ENCODE results near the gene LRIF1.

The LRIF1 gene

GRCh38 chr1:110928904-110929303, 34.8 kb downstream of the LRIF1 start:
- peaks cover 5 to 50% (median 23%) of the 10 kb centered on the region in 11 experiments; a peak in 20 of 22 replicates for H3K9me3 ChIP-seq (replicated peaks in 1 of 11)
- H3K27me3 ChIP-seq = no peaks in the 10 kb centered on the region
- TF ChIP-seq Cebpa-rat (IDR thresholded peaks at IDR 0.05) = no peak
- H3K36me3 ChIP-seq = peaks cover 0 to 10% (median 0%) of the 10 kb centered on the region in 11 experiments; a peak in 6 of 22 replicates
- H3K4me1 ChIP-seq = peaks cover 0 to 5% (median 0%) of the 10 kb centered on the region in 10 experiments; a peak in 1 of 20 replicates
- no peak overlapping the region for H3K27ac ChIP-seq
- H3K4me3 ChIP-seq = no peak overlapping the region
- H4K20me1 ChIP-seq = no peaks in the 10 kb centered on the region
- H3K9ac ChIP-seq = no peak overlapping the region
- H3K4me2 ChIP-seq = no peak overlapping the region

- peaks cover 0 to 3% (median 0%) of the 10 kb centered on the region in 11 experiments; a peak in 5 of 22 replicates for H3K36me3 ChIP-seq
- H4K20me1 ChIP-seq = no peaks in the 10 kb centered on the region
- H3K27me3 ChIP-seq = no peaks in the 10 kb centered on the region
- peaks cover 0 to 5% (median 0%) of the 10 kb centered on the region in 10 experiments; a peak in 1 of 20 replicates for H3K4me1 ChIP-seq
- H3K9ac ChIP-seq = no peak overlapping the region
- no peak overlapping the region for H3K27ac ChIP-seq
- peaks cover 0 to 44% (median 19%) of the 10 kb centered on the region in 11 experiments; a peak in 19 of 22 replicates for H3K9me3 ChIP-seq (replicated peaks in 1 of 11)
- H3K4me2 ChIP-seq = peak overlapping the region in 1 of 11 experiments; percentile 5; a peak in 2 of 22 replicates
- no peak for TF ChIP-seq Cebpa-rat (IDR thresholded peaks at IDR 0.05)
- H3K4me3 ChIP-seq = no peak overlapping the region
Observed at GRCh38 chr1:110928191-110928590, 35.5 kb downstream of the LRIF1 start.

GRCh38 chr1:110927484-110928075, 36.1 kb downstream of the LRIF1 start:
- Histone ChIP-seq H3K4me2 (no peak overlapping the region), H3K27me3 (no peaks in the 10 kb centered on the region), H4K20me1 (no peaks in the 10 kb centered on the region), H3K4me1 (peaks cover 0 to 5% (median 0%) of the 10 kb centered on the region in 10 experiments; a peak in 1 of 20 replicates), H3K9me3 (replicated peaks in 1 of 11) (peaks cover 0 to 38% (median 17%) of the 10 kb centered on the region in 11 experiments; a peak in 18 of 22 replicates), H3K4me3 (no peak overlapping the region), H3K36me3 (peaks cover 0 to under 1% (median 0%) of the 10 kb centered on the region in 11 experiments; a peak in 2 of 22 replicates), H3K9ac (no peak overlapping the region), H3K27ac (no peak overlapping the region)
- TF ChIP-seq Cebpa-rat (IDR thresholded peaks at IDR 0.05) = no peak

GRCh38 chr1:110921953-110922352, 41.8 kb downstream of the LRIF1 start:
- Histone ChIP-seq H3K27ac (no peak overlapping the region), H3K9ac (no peak overlapping the region), H3K27me3 (no peaks in the 10 kb centered on the region), H3K36me3 (peaks cover 0 to 10% (median 0%) of the 10 kb centered on the region in 11 experiments; a peak in 3 of 22 replicates), H3K4me1 (peaks cover 0 to 3% (median 2%) of the 10 kb centered on the region in 10 experiments; a peak in 11 of 20 replicates), H3K9me3 (replicated peaks in 1 of 11) (peaks cover 0 to 17% (median 6%) of the 10 kb centered on the region in 11 experiments; a peak in 14 of 22 replicates), H3K4me3 (no peak overlapping the region), H4K20me1 (no peaks in the 10 kb centered on the region), H3K4me2 (no peak overlapping the region)
- TF ChIP-seq Cebpa-rat (IDR thresholded peaks at IDR 0.05) = no peak

GRCh38 chr1:110918016-110918415, 45.7 kb downstream of the LRIF1 start:
- H3K4me2 ChIP-seq = no peak overlapping the region
- H3K9me3 ChIP-seq (replicated peaks in 1 of 11) = peaks cover under 1 to 24% (median 11%) of the 10 kb centered on the region in 11 experiments; a peak in 20 of 22 replicates
- H3K9ac ChIP-seq = no peak overlapping the region
- H3K27ac ChIP-seq = no peak overlapping the region
- H3K36me3 ChIP-seq = peaks cover 0 to 10% (median 0%) of the 10 kb centered on the region in 11 experiments; a peak in 3 of 22 replicates
- no peaks in the 10 kb centered on the region for H4K20me1 ChIP-seq
- H3K4me3 ChIP-seq = no peak overlapping the region
- no peaks in the 10 kb centered on the region for H3K27me3 ChIP-seq
- peaks cover 0 to 13% (median 7%) of the 10 kb centered on the region in 10 experiments; a peak in 11 of 20 replicates for H3K4me1 ChIP-seq
- no peak for TF ChIP-seq Cebpa-rat (IDR thresholded peaks at IDR 0.05)

- Histone ChIP-seq H3K9me3 (replicated peaks in 1 of 11) (peaks cover 12 to 30% (median 18%) of the 10 kb centered on the region in 11 experiments), H3K27ac (peak overlapping the region in 2 of 11 experiments; percentile 35 to 47; a peak in 4 of 22 replicates), H3K27me3 (no peaks in the 10 kb centered on the region), H3K36me3 (peaks cover 0 to 10% (median 0%) of the 10 kb centered on the region in 11 experiments; a peak in 4 of 22 replicates), H3K4me1 (peaks cover 0 to 13% (median 7%) of the 10 kb centered on the region in 10 experiments; a peak in 11 of 20 replicates), H4K20me1 (no peaks in the 10 kb centered on the region), H3K9ac (0 out of 22 replicates have a peak overlapping the region, but pooled peaks of 1 of the 11 experiments have one; percentile 4), H3K4me3 (peak overlapping the region in 2 of 10 experiments; percentile 6 to 24; a peak in 2 of 20 replicates), H3K4me2 (peak overlapping the region in 8 of 11 experiments; percentile 3 to 71 (median 64); a peak in 11 of 22 replicates)
- TF ChIP-seq Cebpa-rat (IDR thresholded peaks at IDR 0.05) = no peak
Observed at GRCh38 chr1:110916669-110917306, 46.9 kb downstream of the LRIF1 start.

GRCh38 chr1:110916274-110916668, 47.5 kb downstream of the LRIF1 start:
- Histone ChIP-seq H3K9me3 (replicated peaks in 1 of 11) (peaks cover 14 to 33% (median 20%) of the 10 kb centered on the region in 11 experiments), H3K27ac (no peak overlapping the region; a peak in 1 of 22 replicates), H3K36me3 (peaks cover 0 to 10% (median 0%) of the 10 kb centered on the region in 11 experiments; a peak in 2 of 22 replicates), H3K4me1 (peaks cover 0 to 13% (median 7%) of the 10 kb centered on the region in 10 experiments; a peak in 11 of 20 replicates), H3K4me3 (no peak overlapping the region), H3K27me3 (no peaks in the 10 kb centered on the region), H3K9ac (no peak overlapping the region), H3K4me2 (peak overlapping the region in 4 of 11 experiments; percentile 64 to 71 (median 69); a peak in 6 of 22 replicates), H4K20me1 (no peaks in the 10 kb centered on the region)
- TF ChIP-seq Cebpa-rat (IDR thresholded peaks at IDR 0.05) = no peak

- Histone ChIP-seq H3K27me3 (no peaks in the 10 kb centered on the region), H3K9ac (no peak overlapping the region), H4K20me1 (no peaks in the 10 kb centered on the region), H3K4me2 (no peak overlapping the region; a peak in 1 of 22 replicates), H3K4me1 (peaks cover 0 to 13% (median 7%) of the 10 kb centered on the region in 10 experiments; a peak in 11 of 20 replicates), H3K27ac (no peak overlapping the region), H3K9me3 (replicated peaks in 1 of 11) (peaks cover 14 to 38% (median 20%) of the 10 kb centered on the region in 11 experiments), H3K36me3 (peaks cover 0 to 10% (median 0%) of the 10 kb centered on the region in 11 experiments; a peak in 2 of 22 replicates), H3K4me3 (no peak overlapping the region)
- no peak for TF ChIP-seq Cebpa-rat (IDR thresholded peaks at IDR 0.05)
Observed at GRCh38 chr1:110915804-110916203, 47.9 kb downstream of the LRIF1 start.

GRCh38 chr1:110914676-110915075, 49.0 kb downstream of the LRIF1 start:
- Histone ChIP-seq H4K20me1 (no peaks in the 10 kb centered on the region), H3K36me3 (peaks cover 0 to 10% (median 0%) of the 10 kb centered on the region in 11 experiments; a peak in 2 of 22 replicates), H3K4me2 (no peak overlapping the region), H3K27ac (no peak overlapping the region), H3K4me1 (peaks cover 0 to 13% (median 7%) of the 10 kb centered on the region in 10 experiments; a peak in 11 of 20 replicates), H3K27me3 (no peaks in the 10 kb centered on the region), H3K4me3 (no peak overlapping the region), H3K9me3 (replicated peaks in 1 of 11) (peaks cover 14 to 45% (median 20%) of the 10 kb centered on the region in 11 experiments), H3K9ac (no peak overlapping the region)
- no peak for TF ChIP-seq Cebpa-rat (IDR thresholded peaks at IDR 0.05)

Data from BLaER1 treated with 17β-estradiol and CSF1 and Interleukin-3, amounts not matched to agents 10 nM and 100 nM (cell line).